Activated CD4-positive, alpha-beta T cell treated with anti-CD3 and anti-CD28 coated beads for 36 hours (primary cell): Measurements from ENCODE around the gene AP4M1. TPM values are rescaled to one million over a fixed set of nuclear protein-coding genes. Genes with fewer than 3 reads are reported as not detected.

ENCODE experiments used
- ATAC-seq: fragments of 200-7000 bp; cut with Tn5 transposase; one replicate; pipeline ENCODE4 v1.10.0; 2021; ENCODE audit warnings: mild to moderate bottlenecking, moderate library complexity
- CTCF ChIA-PET: fragments of 350-600 bp; sonication (Branson Sonifier 250); formaldehyde crosslinking; loops from one replicate; lab custom pipeline; 2021; ENCODE audit warnings: antibody characterized with exemption; lab: Charles Lee
- POLR2A ChIA-PET: fragments of 350-600 bp; sonication (Branson Sonifier 250); formaldehyde crosslinking; loops from one replicate; lab custom pipeline; 2021; ENCODE audit warnings: antibody characterized with exemption, inconsistent platforms; lab: Charles Lee
- DNase-seq: peaks from one replicate; pipeline ENCODE4 v3.0.0-alpha.2; 2020
- H3K27ac Mint-ChIP-seq: one replicate; pipeline ENCODE4 v1.8.0; 2021; ENCODE audit warnings: mixed read lengths
- H3K27me3 Mint-ChIP-seq: one replicate; pipeline ENCODE4 v1.8.0; 2021; ENCODE audit warnings: mixed read lengths
- H3K36me3 Mint-ChIP-seq: one replicate; pipeline ENCODE4 v1.8.0; 2021; ENCODE audit warnings: low read depth, mixed read lengths
- H3K4me1 Mint-ChIP-seq: one replicate; pipeline ENCODE4 v1.8.0; 2021; ENCODE audit warnings: mixed read lengths
- H3K4me3 Mint-ChIP-seq: one replicate; pipeline ENCODE4 v1.8.0; 2021; ENCODE audit warnings: mild to moderate bottlenecking, moderate library complexity, mixed read lengths
- H3K9me3 Mint-ChIP-seq: one replicate; pipeline ENCODE4 v1.8.0; 2021; ENCODE audit warnings: low read depth, mixed read lengths
- intact Hi-C, 2 experiments: fragments of 100-400 bp; cut with DNase I in 1 of 2; cut with micrococcal nuclease in 1 of 2; formaldehyde crosslinking; loops; one replicate each; pipeline versions ENCODE4 v1.14.2 to v1.15.1; 2022 to 2024; cut with DNase I, micrococcal nuclease
- total RNA-seq, 2 experiments: library from RNA; stranded (reverse); gene quantifications; one replicate each; pipeline ENCODE4 v1.2.3, GENCODE V29; 2021

AP4M1 gene
- total RNA-seq: 10 to 100 TPM in 1 of 2 experiments, 1 to 10 TPM in 1; 8.8 to 10.4 TPM

DNA sequence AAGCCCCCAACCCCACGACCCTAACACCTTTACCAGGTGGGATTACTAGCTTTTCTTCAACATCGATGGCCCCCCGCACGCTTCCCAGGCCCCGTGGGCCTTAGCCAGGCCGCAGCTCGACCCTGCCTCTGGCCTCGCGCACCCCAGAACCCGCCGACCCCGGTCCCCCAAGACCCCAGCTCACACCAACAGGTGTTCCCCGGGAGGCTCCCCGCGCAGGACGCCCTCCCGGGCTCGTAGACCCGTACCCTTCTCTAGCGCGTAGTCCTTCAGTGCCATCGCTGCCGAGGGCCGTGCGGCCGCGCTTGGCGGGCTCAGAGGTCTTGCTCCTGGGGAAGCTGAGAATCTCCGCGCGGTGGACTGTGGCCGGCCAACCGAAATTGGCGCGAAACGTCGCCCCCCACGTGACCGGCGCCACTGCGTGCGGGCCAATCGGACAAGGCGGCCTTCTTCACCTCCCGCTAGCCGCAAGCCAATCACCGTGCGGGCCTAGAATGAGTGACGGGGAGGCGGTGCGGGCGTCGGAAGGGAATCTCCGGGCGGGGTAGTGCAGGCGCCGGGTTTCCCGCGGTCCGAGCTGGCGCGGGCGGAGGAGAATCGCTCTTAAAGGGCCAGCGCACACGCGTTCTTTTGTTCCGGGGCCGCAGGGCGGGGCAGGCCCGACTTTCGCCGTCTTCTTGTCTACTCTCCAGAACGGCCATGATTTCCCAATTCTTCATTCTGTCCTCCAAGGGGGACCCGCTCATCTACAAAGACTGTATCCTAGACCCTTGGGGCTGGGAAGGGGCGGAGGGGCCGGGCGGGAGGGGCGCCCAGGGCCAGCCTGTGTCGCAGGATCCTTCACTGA lies at the start of gene AP4M1, which contains the start of gene MCM7:
TSS of gene AP4M1 (plus strand) at position 628 of the 847 bp plus-strand sequence. CDS start at position 700, 72 bp downstream.
TSS of gene MCM7 (minus strand) at position 382 of the 847 bp plus-strand sequence. CDS start at position 279, 103 bp downstream.
- Mint-ChIP-seq H3K36me3 (peaks cover 52% of the 10 kb centered on the region), H3K9me3 (no peaks in the 10 kb centered on the region), H3K27ac (peak within 1 kb of the TSS; percentile 94), H3K4me1 (peaks cover 41% of the 10 kb centered on the region), H3K27me3 (no peaks in the 10 kb centered on the region), H3K4me3 (peak within 1 kb of the TSS; percentile 90)
- ATAC-seq: peak; percentile 91
- peak; percentile 99 for DNase-seq
- intact Hi-C loops: loop anchor here (1.0 to 5.0 kb wide), 12 partner anchors 18 to 694 kb away; partner anchors contain the start of genes CNPY4 (in 2 of the 2), TAF6 (in 2 of the 2), ZNF3 (in 2 of the 2) and BUD31 (in 1 of the 2)
- CTCF ChIA-PET: interaction anchor here (0.6 to 3.0 kb wide), 11 partner anchors 9 to 722 kb away, joined by 3 to 14 read pairs (median 4); partner anchors contain the start of genes COPS6 and MBLAC1
- POLR2A ChIA-PET: interaction anchor here (0.6 to 4.9 kb wide), 14 partner anchors 10 to 678 kb away, joined by 3 to 74 read pairs (median 5); partner anchors contain the start of genes COPS6, LAMTOR4, MBLAC1 and TRIM4

DNA sequence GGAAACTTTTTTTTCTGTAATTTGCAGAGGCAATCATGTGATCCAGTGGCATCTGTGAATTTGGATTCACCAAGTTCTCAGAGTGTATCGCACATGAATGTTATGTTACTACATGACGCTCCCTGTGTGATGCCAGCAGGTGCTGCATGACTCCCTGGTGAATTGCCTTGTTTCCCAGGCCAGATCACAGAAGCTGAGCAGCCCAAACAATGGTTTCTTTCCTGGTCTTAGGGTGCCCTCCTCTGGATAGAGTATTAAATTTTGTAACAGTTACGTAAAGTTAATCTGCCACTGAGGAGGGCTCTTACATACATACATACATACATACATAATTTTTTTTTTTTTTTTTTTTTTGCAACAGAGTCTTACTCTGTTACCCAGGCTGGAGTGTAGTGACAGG lies 48.2 kb upstream of the AP4M1 start:
- Mint-ChIP-seq H3K4me3 (no peak overlapping the region), H3K9me3 (no peaks in the 10 kb centered on the region), H3K4me1 (peaks cover 17% of the 10 kb centered on the region), H3K27me3 (no peaks in the 10 kb centered on the region), H3K27ac (no peak overlapping the region), H3K36me3 (peaks cover 4% of the 10 kb centered on the region)
- DNase-seq (peak; percentile 28), ATAC-seq (peak; percentile 57)
- ChIA-PET CTCF (interaction anchor here (0.6 to 3.0 kb wide), 11 partner anchors 10 to 253 kb away, joined by 3 to 22 read pairs (median 3); no protein-coding TSS in a partner anchor), POLR2A (no interaction called here)
- intact Hi-C loops: loop anchor here (1.0 to 5.0 kb wide), 5 partner anchors 36 to 140 kb away; partner anchors contain the start of genes AZGP1 (in 1 of the 2) and ZKSCAN1 (in 1 of the 2)

DNA sequence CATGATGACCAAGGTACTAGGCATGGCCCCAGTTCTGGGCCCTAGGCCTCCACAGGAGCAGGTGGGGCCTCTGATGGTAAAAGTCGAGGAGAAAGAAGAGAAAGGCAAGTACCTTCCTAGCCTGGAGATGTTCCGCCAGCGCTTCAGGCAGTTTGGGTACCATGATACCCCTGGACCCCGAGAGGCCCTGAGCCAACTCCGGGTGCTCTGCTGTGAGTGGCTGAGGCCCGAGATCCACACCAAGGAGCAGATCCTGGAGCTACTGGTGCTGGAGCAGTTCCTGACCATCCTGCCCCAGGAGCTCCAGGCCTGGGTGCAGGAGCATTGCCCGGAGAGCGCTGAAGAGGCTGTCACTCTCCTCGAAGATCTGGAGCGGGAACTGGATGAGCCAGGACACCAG lies 44.4 kb upstream of the AP4M1 start:
- Mint-ChIP-seq H3K9me3 (no peaks in the 10 kb centered on the region), H3K27me3 (no peaks in the 10 kb centered on the region), H3K36me3 (peaks cover 7% of the 10 kb centered on the region), H3K4me3 (no peak overlapping the region), H3K27ac (no peak overlapping the region), H3K4me1 (no peaks in the 10 kb centered on the region)
- ChIA-PET POLR2A (no interaction called here), CTCF (interaction anchor here (0.6 to 1.7 kb wide), 2 partner anchors 77 to 388 kb away, joined by 3 to 4 read pairs; no protein-coding TSS in a partner anchor)
- intact Hi-C loops: no loop called here
- no peak for ATAC-seq
- DNase-seq: no peak

GRCh38 chr7:100059251-100059739 lies 42.1 kb upstream of the AP4M1 start:
- H3K4me3 Mint-ChIP-seq: no peak overlapping the region
- no peak overlapping the region for H3K27ac Mint-ChIP-seq
- CTCF ChIA-PET: interaction anchor here (0.6 to 1.0 kb wide), 2 partner anchors 23 to 146 kb away, joined by 3 to 6 read pairs; no protein-coding TSS in a partner anchor
- H3K27me3 Mint-ChIP-seq: no peaks in the 10 kb centered on the region
- intact Hi-C loops: no loop called here
- H3K36me3 Mint-ChIP-seq: peaks cover 10% of the 10 kb centered on the region
- ATAC-seq: no peak
- no peak for DNase-seq
- POLR2A ChIA-PET: no interaction called here
- H3K9me3 Mint-ChIP-seq: no peaks in the 10 kb centered on the region
- no peaks in the 10 kb centered on the region for H3K4me1 Mint-ChIP-seq

GRCh38 chr7:100061518-100062193 lies 39.8 kb upstream of the AP4M1 start:
- peaks cover 19% of the 10 kb centered on the region for H3K36me3 Mint-ChIP-seq
- POLR2A ChIA-PET: interaction anchor here (0.5 kb wide), 1 partner anchor 51 kb away, joined by 3 read pairs; no protein-coding TSS in a partner anchor

GRCh38 chr7:100063376-100063775 lies 38.1 kb upstream of the AP4M1 start:
- ATAC-seq (no peak), DNase-seq (no peak)
- Mint-ChIP-seq H3K27me3 (no peaks in the 10 kb centered on the region), H3K4me1 (no peaks in the 10 kb centered on the region), H3K36me3 (peaks cover 23% of the 10 kb centered on the region), H3K9me3 (no peaks in the 10 kb centered on the region), H3K27ac (no peak overlapping the region), H3K4me3 (no peak overlapping the region)
- ChIA-PET POLR2A (interaction anchor here (0.6 kb wide), 1 partner anchor 145 kb away, joined by 9 read pairs; no protein-coding TSS in a partner anchor), CTCF (interaction anchor here (0.6 to 1.2 kb wide), 3 partner anchors 9 to 899 kb away, joined by 3 read pairs; no protein-coding TSS in a partner anchor)
- intact Hi-C loops: no loop called here

More at GRCh38 chr7:100061518-100062193, 39.8 kb upstream of the AP4M1 start:
- Mint-ChIP-seq H3K4me3 (no peak overlapping the region), H3K9me3 (no peaks in the 10 kb centered on the region), H3K27me3 (no peaks in the 10 kb centered on the region), H3K4me1 (no peaks in the 10 kb centered on the region), H3K27ac (no peak overlapping the region)
- intact Hi-C loops: no loop called here
- DNase-seq: no peak
- CTCF ChIA-PET: no interaction called here
- no peak for ATAC-seq

GRCh38 chr7:100064162-100064561 lies 37.3 kb upstream of the AP4M1 start:
- H3K9me3 Mint-ChIP-seq: no peaks in the 10 kb centered on the region
- intact Hi-C loops: no loop called here
- no peak overlapping the region for H3K4me3 Mint-ChIP-seq
- peaks cover 23% of the 10 kb centered on the region for H3K36me3 Mint-ChIP-seq
- ChIA-PET CTCF (interaction anchor here (1.2 kb wide), 1 partner anchor 9 kb away, joined by 3 read pairs; no protein-coding TSS in a partner anchor), POLR2A (no interaction called here)
- H3K4me1 Mint-ChIP-seq: no peaks in the 10 kb centered on the region
- H3K27ac Mint-ChIP-seq: no peak overlapping the region
- DNase-seq (no peak), ATAC-seq (no peak)
- H3K27me3 Mint-ChIP-seq: no peaks in the 10 kb centered on the region

DNA sequence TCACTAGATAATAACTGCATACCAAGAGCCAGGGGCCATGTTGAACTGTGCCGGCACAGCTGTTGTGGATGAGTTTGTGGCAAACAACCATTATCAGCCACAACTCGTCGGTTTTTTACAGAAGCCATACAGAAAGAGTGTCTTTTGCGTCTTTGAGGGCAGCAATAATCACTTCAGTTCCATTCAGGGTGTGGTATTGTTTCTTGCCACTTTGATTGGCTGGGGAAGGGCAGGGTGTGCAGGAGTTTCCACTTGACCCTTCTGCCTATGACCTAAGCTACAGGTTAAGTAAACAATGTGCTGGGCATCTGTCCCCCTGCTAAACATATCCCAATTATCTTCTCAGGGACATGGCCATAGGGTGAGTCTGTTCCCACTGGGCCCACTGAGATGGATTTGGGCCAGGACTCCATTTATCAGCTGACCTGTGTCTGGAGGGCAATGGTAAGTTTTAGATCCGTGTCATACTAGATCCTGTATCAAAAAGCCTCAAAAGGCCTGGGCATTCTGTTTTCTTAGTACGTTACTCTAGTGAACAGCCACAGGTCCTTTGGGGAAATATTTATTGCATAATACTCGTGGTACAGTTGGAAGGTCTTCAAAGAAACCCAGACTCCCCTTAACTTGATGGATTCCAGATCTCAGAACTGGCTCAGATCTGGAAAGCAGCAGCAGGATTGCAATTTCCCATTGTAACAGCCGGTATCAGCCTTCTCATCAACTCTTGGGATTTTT lies 35.8 kb upstream of the AP4M1 start:
- Mint-ChIP-seq H3K4me3 (no peak overlapping the region), H3K36me3 (peaks cover 32% of the 10 kb centered on the region), H3K27me3 (no peaks in the 10 kb centered on the region), H3K9me3 (peaks cover 5% of the 10 kb centered on the region), H3K27ac (no peak overlapping the region), H3K4me1 (no peaks in the 10 kb centered on the region)
- intact Hi-C loops: no loop called here
- CTCF ChIA-PET: no interaction called here
- POLR2A ChIA-PET: interaction anchor here (0.5 kb wide), 1 partner anchor 25 kb away, joined by 4 read pairs; no protein-coding TSS in a partner anchor
- ATAC-seq (no peak), DNase-seq (no peak)

GRCh38 chr7:100066953-100067352 lies 34.5 kb upstream of the AP4M1 start:
- ChIA-PET POLR2A (no interaction called here), CTCF (interaction anchor here (0.6 to 1.0 kb wide), 3 partner anchors 9 to 508 kb away, joined by 3 read pairs; no protein-coding TSS in a partner anchor)
- ATAC-seq: no peak
- Mint-ChIP-seq H3K27me3 (no peaks in the 10 kb centered on the region), H3K4me3 (no peak overlapping the region), H3K9me3 (peaks cover 18% of the 10 kb centered on the region), H3K4me1 (no peaks in the 10 kb centered on the region), H3K27ac (no peak overlapping the region), H3K36me3 (peaks cover 46% of the 10 kb centered on the region)
- intact Hi-C loops: no loop called here
- DNase-seq: no peak

GRCh38 chr7:100069991-100070390 lies 31.5 kb upstream of the AP4M1 start:
- no peaks in the 10 kb centered on the region for H3K27me3 Mint-ChIP-seq

More at GRCh38 chr7:100069991-100070390, 31.5 kb upstream of the AP4M1 start:
- ChIA-PET CTCF (interaction anchor here (0.8 to 1.5 kb wide), 2 partner anchors 90 to 151 kb away, joined by 3 to 4 read pairs; no protein-coding TSS in a partner anchor), POLR2A (no interaction called here)
- ATAC-seq (no peak), DNase-seq (no peak)
- Mint-ChIP-seq H3K27ac (no peak overlapping the region), H3K4me3 (no peak overlapping the region), H3K36me3 (peaks cover 68% of the 10 kb centered on the region), H3K9me3 (peaks cover 25% of the 10 kb centered on the region), H3K4me1 (no peaks in the 10 kb centered on the region)
- intact Hi-C loops: no loop called here
